Measurements from ENCODE around the gene SLC16A10.

Gene SLC16A10

DNA sequence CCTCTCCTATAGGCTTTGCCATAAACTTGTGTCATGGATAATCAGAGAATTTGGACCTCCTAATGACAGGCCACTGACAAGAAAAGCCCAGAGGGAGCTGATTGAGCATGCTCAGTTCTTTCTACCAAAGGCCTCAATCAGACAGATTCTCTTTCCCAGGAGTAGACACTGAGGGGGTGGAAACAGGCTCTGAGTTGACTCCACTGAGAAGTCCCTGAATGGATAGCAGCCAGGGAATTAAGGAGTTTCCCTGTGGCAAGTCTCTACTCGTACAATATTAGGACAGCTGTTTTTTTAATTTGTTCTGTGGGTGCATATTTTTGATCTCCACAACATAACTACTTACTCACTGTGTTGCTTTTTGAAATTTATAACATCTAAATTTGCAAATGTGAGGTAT is 63.3 kb downstream of the SLC16A10 start:
- TF ChIP-seq SIN3A (IDR thresholded peaks at IDR 0.05; ENCODE audit: borderline replicate concordance, insufficient read depth, low read length), result no peak
- no peak for TF ChIP-seq TAF1 (IDR thresholded peaks at IDR 0.05; ENCODE audit: borderline replicate concordance, insufficient read depth, low read length)
- no peak for TF ChIP-seq POLR2AphosphoS5 (IDR thresholded peaks at IDR 0.05; ENCODE audit: low read depth, low read length)
- TF ChIP-seq, protein P1, sequence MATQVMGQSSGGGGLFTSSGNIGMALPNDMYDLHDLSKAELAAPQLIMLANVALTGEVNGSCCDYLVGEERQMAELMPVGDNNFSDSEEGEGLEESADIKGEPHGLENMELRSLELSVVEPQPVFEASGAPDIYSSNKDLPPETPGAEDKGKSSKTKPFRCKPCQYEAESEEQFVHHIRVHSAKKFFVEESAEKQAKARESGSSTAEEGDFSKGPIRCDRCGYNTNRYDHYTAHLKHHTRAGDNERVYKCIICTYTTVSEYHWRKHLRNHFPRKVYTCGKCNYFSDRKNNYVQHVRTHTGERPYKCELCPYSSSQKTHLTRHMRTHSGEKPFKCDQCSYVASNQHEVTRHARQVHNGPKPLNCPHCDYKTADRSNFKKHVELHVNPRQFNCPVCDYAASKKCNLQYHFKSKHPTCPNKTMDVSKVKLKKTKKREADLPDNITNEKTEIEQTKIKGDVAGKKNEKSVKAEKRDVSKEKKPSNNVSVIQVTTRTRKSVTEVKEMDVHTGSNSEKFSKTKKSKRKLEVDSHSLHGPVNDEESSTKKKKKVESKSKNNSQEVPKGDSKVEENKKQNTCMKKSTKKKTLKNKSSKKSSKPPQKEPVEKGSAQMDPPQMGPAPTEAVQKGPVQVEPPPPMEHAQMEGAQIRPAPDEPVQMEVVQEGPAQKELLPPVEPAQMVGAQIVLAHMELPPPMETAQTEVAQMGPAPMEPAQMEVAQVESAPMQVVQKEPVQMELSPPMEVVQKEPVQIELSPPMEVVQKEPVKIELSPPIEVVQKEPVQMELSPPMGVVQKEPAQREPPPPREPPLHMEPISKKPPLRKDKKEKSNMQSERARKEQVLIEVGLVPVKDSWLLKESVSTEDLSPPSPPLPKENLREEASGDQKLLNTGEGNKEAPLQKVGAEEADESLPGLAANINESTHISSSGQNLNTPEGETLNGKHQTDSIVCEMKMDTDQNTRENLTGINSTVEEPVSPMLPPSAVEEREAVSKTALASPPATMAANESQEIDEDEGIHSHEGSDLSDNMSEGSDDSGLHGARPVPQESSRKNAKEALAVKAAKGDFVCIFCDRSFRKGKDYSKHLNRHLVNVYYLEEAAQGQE (IDR thresholded peaks at IDR 0.05; ENCODE audit: insufficient read depth in 1 of 2, low read depth in 2 of 2, low read length in 2 of 2), result no peak
- TF ChIP-seq FOXP2 (optimal IDR thresholded peaks at IDR 0.05; ENCODE audit: borderline replicate concordance, extremely low read depth, extremely low read length, insufficient read depth), result no peak

GRCh38 chr6:111154981-111155380 is 67.7 kb downstream of the SLC16A10 start:
- TF ChIP-seq TAF1 (IDR thresholded peaks at IDR 0.05; ENCODE audit: borderline replicate concordance, insufficient read depth, low read length) (no peak), SIN3A (IDR thresholded peaks at IDR 0.05; ENCODE audit: borderline replicate concordance, insufficient read depth, low read length) (no peak), POLR2AphosphoS5 (IDR thresholded peaks at IDR 0.05; ENCODE audit: low read depth, low read length) (no peak), FOXP2 (optimal IDR thresholded peaks at IDR 0.05; ENCODE audit: borderline replicate concordance, extremely low read depth, extremely low read length, insufficient read depth) (no peak)
- TF ChIP-seq, protein P1 (IDR thresholded peaks at IDR 0.05; ENCODE audit: insufficient read depth in 1 of 2, low read depth in 2 of 2, low read length in 2 of 2), result no peak

GRCh38 chr6:111157412-111157811 is 70.1 kb downstream of the SLC16A10 start:
- no peak for TF ChIP-seq SIN3A (IDR thresholded peaks at IDR 0.05; ENCODE audit: borderline replicate concordance, insufficient read depth, low read length)
- TF ChIP-seq POLR2AphosphoS5 (IDR thresholded peaks at IDR 0.05; ENCODE audit: low read depth, low read length), result no peak
- TF ChIP-seq, protein P1 (IDR thresholded peaks at IDR 0.05; ENCODE audit: insufficient read depth in 1 of 2, low read depth in 2 of 2, low read length in 2 of 2), result no peak
- TF ChIP-seq TAF1 (IDR thresholded peaks at IDR 0.05; ENCODE audit: borderline replicate concordance, insufficient read depth, low read length), result no peak
- TF ChIP-seq FOXP2 (optimal IDR thresholded peaks at IDR 0.05; ENCODE audit: borderline replicate concordance, extremely low read depth, extremely low read length, insufficient read depth), result no peak

DNA sequence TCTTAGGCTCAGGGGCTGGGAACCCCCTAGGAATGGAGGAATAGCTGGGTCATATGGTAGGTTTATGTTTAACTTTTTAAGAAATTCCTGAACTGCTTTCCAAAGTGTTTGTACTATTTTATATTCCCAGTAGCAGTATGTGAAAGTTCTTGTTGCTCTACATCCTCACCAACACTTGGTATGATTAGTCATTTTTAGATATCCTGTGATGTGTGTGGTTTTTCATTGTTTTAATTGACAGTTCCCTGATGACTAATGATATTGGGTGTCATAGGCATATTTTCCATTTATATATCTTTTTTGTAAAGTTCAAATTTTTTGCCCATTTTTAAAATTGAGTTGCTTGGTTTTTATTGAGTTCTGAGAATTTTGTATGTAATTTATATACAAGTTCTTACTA is 72.3 kb downstream of the SLC16A10 start:
- TF ChIP-seq FOXP2 (optimal IDR thresholded peaks at IDR 0.05; ENCODE audit: borderline replicate concordance, extremely low read depth, extremely low read length, insufficient read depth) (no peak), TAF1 (IDR thresholded peaks at IDR 0.05; ENCODE audit: borderline replicate concordance, insufficient read depth, low read length) (no peak), POLR2AphosphoS5 (IDR thresholded peaks at IDR 0.05; ENCODE audit: low read depth, low read length) (no peak), SIN3A (IDR thresholded peaks at IDR 0.05; ENCODE audit: borderline replicate concordance, insufficient read depth, low read length) (no peak)
- TF ChIP-seq, protein P1 (IDR thresholded peaks at IDR 0.05; ENCODE audit: insufficient read depth in 1 of 2, low read depth in 2 of 2, low read length in 2 of 2), result no peak

DNA sequence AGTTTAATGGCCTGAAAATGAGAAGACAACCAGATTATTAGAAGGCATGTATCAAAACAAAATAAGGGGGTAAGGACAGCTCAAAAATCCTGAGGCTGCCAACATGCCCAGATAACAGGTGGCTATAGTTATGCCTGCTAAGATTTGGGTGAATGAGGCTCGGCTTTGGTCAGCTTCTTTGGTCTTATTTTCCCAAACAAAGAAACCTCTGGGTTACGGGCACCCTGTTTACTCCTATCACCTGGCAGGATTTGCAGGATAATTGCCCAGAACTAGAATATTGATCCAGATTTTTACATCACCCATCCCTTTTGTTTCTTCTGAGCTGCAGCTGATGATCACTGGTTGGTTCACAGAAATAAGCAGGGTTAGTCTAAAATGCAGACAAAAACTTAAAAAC is 74.3 kb downstream of the SLC16A10 start:
- TF ChIP-seq, protein P1 (IDR thresholded peaks at IDR 0.05; ENCODE audit: insufficient read depth in 1 of 2, low read depth in 2 of 2, low read length in 2 of 2), result no peak
- TF ChIP-seq SIN3A (IDR thresholded peaks at IDR 0.05; ENCODE audit: borderline replicate concordance, insufficient read depth, low read length) (no peak), POLR2AphosphoS5 (IDR thresholded peaks at IDR 0.05; ENCODE audit: low read depth, low read length) (no peak), FOXP2 (optimal IDR thresholded peaks at IDR 0.05; ENCODE audit: borderline replicate concordance, extremely low read depth, extremely low read length, insufficient read depth) (no peak), TAF1 (IDR thresholded peaks at IDR 0.05; ENCODE audit: borderline replicate concordance, insufficient read depth, low read length) (no peak)
